ENCODE results near the gene PRR11. TPM values are rescaled to one million over a fixed set of nuclear protein-coding genes. Genes with fewer than 3 reads are reported as not detected.

Gene PRR11
- total and polyA plus RNA-seq, 2 of the 4 experiments (the other 2 are of a cell fraction) = 8.6 to 24.0 TPM

- no peak overlapping the region for H3K56ac ChIP-seq (ENCODE audit: extremely low read depth, insufficient read depth, low read length)
- H3K9ac ChIP-seq (ENCODE audit: low read depth, low read length) = no peak overlapping the region
- no peaks in the 10 kb centered on the region for H3K9me1 ChIP-seq (ENCODE audit: insufficient read depth, low read length)
- ChIA-PET POLR2A (ENCODE audit: unreplicated experiment) (no interaction called here), CTCF (interaction anchor here (0.7 kb wide), 1 partner anchor 1244 kb away, joined by 3 read pairs; no protein-coding TSS in a partner anchor)
- H3K4me2 ChIP-seq (ENCODE audit: low read depth, low read length) = no peak overlapping the region
- H3K14ac ChIP-seq (replicated peaks; ENCODE audit: low read depth, low read length) = no peak overlapping the region
- H4K5ac ChIP-seq (ENCODE audit: low read depth, low read length) = no peak overlapping the region
- no peak overlapping the region for H2AK5ac ChIP-seq (ENCODE audit: low read depth, low read length)
- intact Hi-C loops (cut with micrococcal nuclease) (no loop called here), in situ Hi-C loops (cut with MboI; ENCODE audit: low sequenced_read_pairs) (no loop called here), dilution Hi-C loops (cut with HindIII; ENCODE audit: low sequenced_read_pairs, unreplicated experiment) (no loop called here)
- no peak overlapping the region for H3K23ac ChIP-seq (ENCODE audit: low read depth, low read length)
- H2BK5ac ChIP-seq (ENCODE audit: low read depth, low read length, poor library complexity, severe bottlenecking) = no peak overlapping the region
- H3K18ac ChIP-seq (ENCODE audit: low read depth, low read length) = no peak overlapping the region
- H3K4me3 ChIP-seq (ENCODE audit: insufficient read depth, low read depth, low read length) = no peak overlapping the region
- BruUV-seq (replicated peaks) = no TSS peak
- no peaks in the 10 kb centered on the region for H3K27me3 ChIP-seq (ENCODE audit: control insufficient read depth, insufficient read depth, low read length)
- no peak overlapping the region for H3K27ac ChIP-seq (ENCODE audit: insufficient read depth, low read length)
- no peaks in the 10 kb centered on the region for H3K36me3 ChIP-seq (ENCODE audit: control insufficient read depth, insufficient read depth, low read length)
- no CpG with 5 or more reads among the region's 6 CpGs for WGBS, 2 experiments (ENCODE audit: extremely low coverage in 2 of 2, insufficient read length in 1 of 2)
- no peak overlapping the region for H2AK9ac ChIP-seq (replicated peaks; ENCODE audit: low read depth, low read length, poor library complexity)
- H4K8ac ChIP-seq (ENCODE audit: low read depth in 2 of 2, low read length in 2 of 2) = no peak overlapping the region
- no peaks in the 10 kb centered on the region for H3K79me1 ChIP-seq (ENCODE audit: low read depth in 1 of 2, low read length in 2 of 2)
- DNase-seq = no peak
- no peaks in the 10 kb centered on the region for H3K9me3 ChIP-seq (ENCODE audit: control insufficient read depth, insufficient read depth, low read length)
- H2BK20ac ChIP-seq (ENCODE audit: low read depth, low read length) = no peak overlapping the region
- no peak overlapping the region for H2AFZ ChIP-seq (replicated peaks; ENCODE audit: low read length, poor library complexity)
- no peak overlapping the region for H2BK120ac ChIP-seq (ENCODE audit: low read depth, low read length)
- no peak overlapping the region for H4K91ac ChIP-seq (ENCODE audit: insufficient read depth, low read depth, low read length)
- H2BK15ac ChIP-seq (ENCODE audit: low read depth, low read length) = no peak overlapping the region
- H4K20me1 ChIP-seq (ENCODE audit: insufficient read depth, low read length) = no peaks in the 10 kb centered on the region
- no peaks in the 10 kb centered on the region for H3K4me1 ChIP-seq (ENCODE audit: control insufficient read depth, insufficient read depth, low read length)
- H3K4ac ChIP-seq (ENCODE audit: low read depth, low read length) = no peak overlapping the region
- no peak for ATAC-seq (ENCODE audit: low read depth)
- no peak for TF ChIP-seq CEBPB (IDR thresholded peaks at IDR 0.05; ENCODE audit: low read depth, low read length)
- TF ChIP-seq BHLHE40 (IDR thresholded peaks at IDR 0.05; ENCODE audit: low read depth, low read length) = no peak
Observed at GRCh38 chr17:59244081-59244480, 88.5 kb downstream of the PRR11 start.

Small RNA genes within 50 kb of the gene (microRNA-seq; reads per million reads assigned to microRNA genes)
- 234 to 977 reads per million in 2 experiments for gene MIR301A (ENCODE audit: insufficient read depth in 1 of 2, insufficient read length in 1 of 2, unreplicated experiment in 1 of 2)
- gene MIR454 (ENCODE audit: insufficient read depth in 1 of 2, insufficient read length in 1 of 2, unreplicated experiment in 1 of 2) = 264 to 1,121 reads per million in 2 experiments
- not detected for gene RNU2-58P (ENCODE audit: insufficient read depth, insufficient read length)

Small RNA genes within 50 kb of the gene (small RNA-seq; reads per million reads assigned to genes)
- gene MIR301A (9.6 to 9,999 (median 986) reads per million in 5 experiments), gene MIR454 (13.9 to 3,103 (median 556) reads per million in 5 experiments), gene RNU2-58P (0 to 35.5 (median 4.6) reads per million in 5 experiments)

Other genes with a start within 250 kb of the PRR11 start
- 24.9 and 33.1 TPM in 2 replicates for gene TRIM37, start 48.9 kb upstream of the PRR11 start, total RNA-seq (2012; rRNA removed)
- gene TRIM37, start 48.9 kb upstream of the PRR11 start, polyA plus RNA-seq (2012; rRNA removed) = 9.4 and 12.1 TPM in 2 replicates
- 38.7 and 78.6 TPM in 2 replicates for gene SKA2, start 560 bp upstream of the PRR11 start, total RNA-seq (2012; rRNA removed)
- 21.3 and 30.4 TPM in 2 replicates for gene SKA2, start 560 bp upstream of the PRR11 start, polyA plus RNA-seq (2012; rRNA removed)
- 17.5 and 21.7 TPM in 2 replicates for gene SMG8, start 54.3 kb downstream of the PRR11 start, total RNA-seq (2012; rRNA removed)
- gene SMG8, start 54.3 kb downstream of the PRR11 start, polyA plus RNA-seq (2012; rRNA removed) = 8.4 and 10.2 TPM in 2 replicates
- 0.72 and 1.1 TPM in 2 replicates for gene GDPD1, start 64.8 kb downstream of the PRR11 start, total RNA-seq (2012; rRNA removed)
- gene GDPD1, start 64.8 kb downstream of the PRR11 start, polyA plus RNA-seq (2012; rRNA removed) = 0.37 and 0.84 TPM in 2 replicates
- gene YPEL2, start 175.9 kb downstream of the PRR11 start, total RNA-seq (2012; rRNA removed) = 1.9 and 3.4 TPM in 2 replicates
- gene YPEL2, start 175.9 kb downstream of the PRR11 start, polyA plus RNA-seq (2012; rRNA removed) = 1.9 and 2.3 TPM in 2 replicates